ENCODE data around the gene HCN4. TPM values are rescaled to one million over a fixed set of nuclear protein-coding genes. Genes with fewer than 3 reads are reported as not detected.

The HCN4 gene
- total RNA-seq, 1 donor from 2014 or later = not detected

- intact Hi-C loops (cut with micrococcal nuclease) = no loop called here
Observed at GRCh38 chr15:73346735-73347312, 21.9 kb downstream of the HCN4 start.

DNA sequence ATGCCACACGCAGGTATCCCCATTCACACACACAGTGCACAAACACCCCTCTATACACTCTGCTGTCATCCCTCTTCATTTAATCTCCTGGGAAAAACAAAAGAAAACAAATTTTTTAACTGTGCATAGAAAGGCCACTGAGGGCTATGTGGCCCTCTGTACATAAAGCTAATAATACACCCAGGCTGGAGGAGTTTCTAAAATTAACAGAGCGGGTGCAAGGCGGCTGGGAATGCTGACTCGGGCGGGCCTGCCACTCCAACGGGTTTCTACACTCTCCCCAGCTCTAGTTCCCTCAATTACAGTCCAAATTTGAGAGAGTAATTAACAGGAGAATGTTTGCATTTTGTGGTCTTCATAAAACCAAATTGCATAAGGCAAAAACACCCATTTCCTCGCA is 23.1 kb downstream of the HCN4 start:
- intact Hi-C loops (cut with micrococcal nuclease) = no loop called here

DNA sequence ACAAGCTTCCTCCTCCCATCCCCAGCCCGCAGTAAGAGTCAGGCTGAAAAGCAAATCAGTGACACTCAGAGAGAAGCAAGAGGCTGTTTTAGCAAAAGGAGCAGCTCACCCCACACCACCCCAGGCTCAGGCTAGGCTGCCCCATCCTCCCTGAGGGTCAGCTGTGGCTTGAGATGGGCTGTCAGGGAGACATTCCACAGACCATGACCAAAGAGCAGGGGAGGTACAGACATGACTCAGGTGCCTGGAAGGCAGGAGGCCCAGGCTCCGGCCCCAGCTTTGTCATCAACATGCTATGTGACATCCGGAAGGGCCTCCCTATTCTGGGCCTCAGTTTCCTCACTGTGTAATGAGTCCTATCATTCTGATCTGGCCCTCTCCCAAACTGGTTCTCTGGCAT is 24.7 kb downstream of the HCN4 start:
- intact Hi-C loops (cut with micrococcal nuclease) = no loop called here

GRCh38 chr15:73341886-73342600 is 26.7 kb downstream of the HCN4 start:
- intact Hi-C loops (cut with micrococcal nuclease) = no loop called here

GRCh38 chr15:73340502-73341192 is 28.1 kb downstream of the HCN4 start:
- intact Hi-C loops (cut with micrococcal nuclease) = no loop called here

- intact Hi-C loops (cut with micrococcal nuclease) = no loop called here
Observed at GRCh38 chr15:73338606-73339374, 30.0 kb downstream of the HCN4 start.

DNA sequence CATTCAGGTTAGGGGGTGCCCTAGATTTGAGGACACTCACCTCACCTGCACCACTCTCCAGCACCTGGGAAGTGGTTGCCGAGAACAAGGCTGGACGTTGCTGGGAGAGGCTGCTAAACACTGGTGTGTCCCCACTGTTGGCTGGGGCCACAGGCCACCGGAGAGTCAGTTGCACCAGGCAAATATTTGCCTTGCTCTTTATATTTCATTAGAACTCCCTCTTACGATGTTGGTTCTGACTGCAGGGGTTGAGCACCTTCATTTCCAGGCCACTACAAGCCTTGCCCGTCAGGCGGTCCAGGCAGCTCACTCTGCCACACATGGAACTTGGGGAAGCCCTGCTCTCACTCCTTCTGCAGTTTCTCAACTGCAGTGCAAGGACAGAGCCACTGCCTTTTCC is 30.7 kb downstream of the HCN4 start:
- intact Hi-C loops (cut with micrococcal nuclease) = no loop called here

DNA sequence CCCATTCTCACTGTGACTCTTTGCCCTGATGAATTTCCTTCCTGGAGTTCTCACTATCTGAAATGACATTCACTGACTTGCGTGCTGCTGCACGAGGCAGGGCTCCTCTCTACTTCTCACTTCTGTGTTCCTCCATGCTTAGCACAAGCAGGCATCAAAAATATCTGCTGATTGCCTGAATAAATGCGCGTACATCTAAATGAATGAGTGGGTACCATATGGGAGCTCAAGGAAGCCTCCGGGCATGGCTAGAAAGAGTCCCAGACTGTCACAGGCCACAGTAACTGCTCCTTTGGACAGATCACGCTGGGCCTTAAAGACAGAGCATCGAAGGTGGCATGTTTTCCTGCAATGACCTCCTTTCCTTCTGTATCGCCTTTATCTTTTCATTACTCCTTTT is 31.6 kb downstream of the HCN4 start:
- intact Hi-C loops (cut with micrococcal nuclease) = no loop called here

DNA sequence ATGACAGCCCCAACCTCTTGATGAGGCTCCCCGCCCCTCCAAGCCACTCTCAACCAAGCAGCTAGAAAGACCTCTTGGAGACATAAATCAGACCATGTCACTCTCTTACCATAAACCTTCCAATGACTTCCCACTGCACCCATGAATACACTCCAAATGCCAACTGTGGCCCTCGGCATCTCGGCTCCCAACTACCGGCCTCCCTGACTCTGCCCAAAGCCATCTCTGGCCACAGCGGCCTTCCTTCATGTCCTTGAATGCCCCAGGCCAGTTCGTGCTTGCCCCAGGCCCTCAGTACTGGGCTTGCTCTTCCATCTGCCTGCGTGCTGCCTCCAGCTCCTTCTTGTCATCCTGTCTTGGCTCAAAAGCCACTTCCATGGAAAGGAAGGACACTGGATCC is 32.0 kb downstream of the HCN4 start:
- intact Hi-C loops (cut with micrococcal nuclease) = no loop called here

GRCh38 chr15:73335471-73335870 is 33.3 kb downstream of the HCN4 start:
- intact Hi-C loops (cut with micrococcal nuclease) = no loop called here

DNA sequence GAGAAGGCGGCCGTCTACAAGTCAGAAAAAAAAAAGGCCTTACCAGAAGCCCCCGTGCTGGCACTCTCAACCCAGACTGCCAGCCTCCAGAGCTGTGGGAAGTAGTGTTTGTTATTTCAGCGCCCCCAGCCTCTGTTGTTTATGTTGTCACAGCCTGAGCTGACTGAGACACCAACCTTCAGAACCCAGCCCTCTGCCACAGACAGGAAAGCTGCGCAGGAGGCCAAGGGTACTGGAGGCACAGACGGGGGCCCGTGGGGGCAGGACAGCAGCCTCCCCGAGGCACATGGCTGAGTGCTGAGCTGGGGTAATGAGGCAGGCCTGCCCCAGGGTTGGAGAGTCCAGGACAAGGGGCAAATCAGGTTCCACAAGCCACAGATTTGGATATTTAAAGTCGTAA is 33.7 kb downstream of the HCN4 start:
- intact Hi-C loops (cut with micrococcal nuclease) = no loop called here

DNA sequence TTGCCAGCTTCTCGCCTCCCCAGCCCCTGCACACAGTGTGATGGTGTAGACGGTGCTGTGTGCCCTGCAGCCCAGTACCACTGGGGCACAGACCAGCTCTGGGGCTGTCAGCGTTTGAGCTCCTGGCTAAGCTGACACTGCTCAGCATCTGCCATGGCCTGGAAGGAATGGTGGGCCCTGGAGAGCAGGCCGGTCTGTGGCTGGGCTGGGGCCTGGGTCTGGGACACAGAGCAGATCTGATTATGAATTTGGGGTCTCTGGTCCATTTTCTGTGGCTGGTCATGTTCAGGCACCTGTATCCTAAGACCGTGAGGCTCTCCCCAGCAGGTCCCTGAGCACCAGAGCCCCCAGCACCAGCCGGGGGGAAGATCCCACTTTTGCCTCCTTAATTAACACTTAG is 34.7 kb downstream of the HCN4 start:
- intact Hi-C loops (cut with micrococcal nuclease) = no loop called here

- intact Hi-C loops (cut with micrococcal nuclease) = no loop called here
Observed at GRCh38 chr15:73333001-73333400, 35.8 kb downstream of the HCN4 start.

DNA sequence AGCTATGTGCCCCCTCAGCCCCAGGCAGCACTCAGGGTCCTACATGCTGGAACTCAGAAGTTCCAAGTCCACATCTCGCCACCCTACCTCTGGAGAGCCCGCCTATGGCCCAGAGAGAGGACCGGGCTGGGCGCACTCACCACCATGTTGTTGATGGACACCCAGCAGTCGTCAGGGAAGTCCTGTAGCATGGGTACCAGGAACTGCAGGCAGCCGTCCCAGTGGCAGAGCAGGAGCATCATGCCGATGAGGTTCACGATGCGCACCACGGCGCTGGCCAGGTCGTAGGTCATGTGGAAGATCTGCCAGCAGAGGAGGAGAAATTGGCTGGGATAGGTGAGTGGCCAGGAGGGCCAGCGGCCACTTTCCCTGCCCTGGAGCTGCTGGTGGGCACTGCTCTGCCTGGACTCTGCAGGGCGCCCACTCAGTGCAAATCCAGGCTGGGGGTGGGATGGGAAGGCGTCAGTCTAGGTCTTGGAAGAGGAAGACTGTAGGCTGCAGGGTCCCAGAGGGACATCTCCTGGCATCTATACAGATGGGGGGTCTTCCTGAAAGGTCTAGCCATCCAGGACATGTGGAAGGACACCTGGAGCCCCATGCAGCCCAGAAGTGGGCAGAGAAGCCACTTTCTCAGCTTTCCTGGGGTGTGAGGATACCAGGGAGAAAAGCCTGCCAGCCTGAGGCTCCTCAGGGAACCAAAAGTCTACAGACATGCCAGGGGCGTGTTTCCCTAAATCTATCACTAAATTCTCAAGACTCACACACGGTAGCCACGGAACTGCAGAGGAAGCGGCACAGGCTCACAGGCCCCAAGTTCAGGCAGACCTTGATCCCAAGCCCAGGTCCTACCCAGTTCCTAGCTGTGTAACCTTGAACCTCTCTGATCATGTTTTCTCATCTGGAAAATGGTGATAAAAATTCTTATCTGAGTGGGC is 36.5 kb downstream of the HCN4 start:
- intact Hi-C loops (cut with micrococcal nuclease) = no loop called here

DNA sequence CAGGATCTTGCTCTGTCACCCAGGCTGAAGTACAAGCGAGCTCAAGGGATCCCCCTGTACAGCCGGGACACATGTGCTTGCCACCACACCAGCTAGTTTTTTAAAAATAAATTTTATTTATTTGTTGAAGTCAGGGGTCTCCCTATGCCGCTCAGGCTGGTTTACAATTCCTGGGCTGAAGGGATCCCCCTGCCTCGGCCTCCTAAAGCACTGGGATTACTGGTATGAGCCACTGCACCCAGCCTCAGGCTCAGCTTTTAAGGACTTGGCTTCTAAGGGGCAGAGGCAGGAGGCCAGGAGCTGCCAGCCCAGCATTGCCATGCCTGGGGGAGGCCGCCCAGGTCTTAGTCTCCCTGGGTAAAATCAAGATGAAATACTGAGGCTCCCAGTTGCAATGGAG is 37.3 kb downstream of the HCN4 start:
- intact Hi-C loops (cut with micrococcal nuclease) = no loop called here

DNA sequence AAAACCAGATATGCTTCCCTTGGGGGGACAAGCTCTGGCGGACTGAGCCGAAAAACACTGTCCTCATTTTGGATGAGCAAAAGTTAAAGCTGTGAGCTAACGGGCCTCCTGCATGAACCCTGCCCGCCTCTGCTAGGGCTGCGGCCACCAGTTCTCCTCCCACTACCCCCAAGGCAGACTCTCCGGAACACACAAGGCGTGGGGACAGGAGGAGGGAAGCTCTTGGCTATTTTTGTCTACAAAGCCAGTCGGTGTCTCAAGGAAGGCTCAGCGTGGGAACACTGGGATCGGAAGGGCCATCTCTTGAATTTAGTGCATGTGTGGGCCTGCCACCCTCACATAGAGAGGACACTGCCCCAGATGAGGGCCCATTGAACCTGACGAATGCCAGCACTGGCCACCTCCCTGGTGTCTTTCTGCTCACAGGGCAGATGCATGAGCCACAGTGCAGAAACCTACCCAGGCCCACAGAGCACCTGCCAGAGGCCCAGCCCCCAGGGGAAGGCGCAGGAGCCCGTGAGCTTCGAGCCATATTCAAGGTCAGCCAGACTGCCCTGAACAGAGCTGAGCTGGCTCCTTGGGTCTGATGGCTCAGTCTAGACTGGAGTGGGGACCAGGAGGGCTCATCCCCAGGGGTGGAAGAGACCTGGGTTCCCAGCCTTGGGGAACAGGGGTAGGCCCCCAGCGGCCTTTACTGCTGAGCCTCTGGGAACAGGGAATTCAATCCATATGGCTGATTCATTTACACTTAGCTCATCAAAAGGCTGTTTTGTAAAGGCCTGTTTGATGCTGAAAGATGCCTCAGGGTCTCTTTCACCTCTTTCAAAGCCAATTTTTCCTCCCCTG is 38.3 kb downstream of the HCN4 start:
- intact Hi-C loops (cut with micrococcal nuclease) = no loop called here

DNA sequence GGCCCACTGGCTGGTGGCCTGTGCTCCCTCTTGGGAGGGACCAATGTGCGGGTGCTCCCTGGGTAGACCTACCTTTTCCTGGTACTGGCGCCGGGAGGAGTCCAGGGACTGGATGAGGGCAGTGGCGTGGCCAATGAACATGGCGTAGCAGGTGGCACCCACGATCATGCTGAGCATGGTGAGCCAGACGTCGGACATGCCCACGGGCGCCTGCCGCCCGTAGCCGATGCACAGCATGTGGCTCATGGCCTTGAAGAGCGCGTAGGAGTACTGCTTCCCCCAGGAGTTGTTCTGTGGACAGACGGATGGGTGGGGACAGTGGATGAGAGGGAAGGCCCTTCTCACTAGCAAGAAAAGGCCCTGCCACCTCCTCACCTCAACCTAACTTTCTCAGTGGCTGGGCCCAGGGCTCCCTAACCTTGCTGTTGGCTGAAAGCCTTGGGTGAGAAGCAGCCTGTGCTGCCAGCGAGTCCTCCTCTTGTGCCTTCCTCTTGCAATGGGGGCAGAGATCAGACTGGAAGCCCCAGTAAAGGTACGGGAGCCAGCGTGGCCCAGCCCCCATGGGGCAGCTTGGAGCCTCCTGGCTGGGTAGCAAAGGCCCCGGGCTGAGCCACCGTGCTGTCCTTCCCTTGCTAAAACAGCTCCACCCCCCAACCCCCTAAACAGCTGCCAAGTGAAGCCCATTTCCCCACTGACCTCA is 39.1 kb downstream of the HCN4 start:
- intact Hi-C loops (cut with micrococcal nuclease) = no loop called here

- intact Hi-C loops (cut with micrococcal nuclease) = no loop called here
Observed at GRCh38 chr15:73328981-73329380, 39.8 kb downstream of the HCN4 start.

- intact Hi-C loops (cut with micrococcal nuclease) = no loop called here
Observed at GRCh38 chr15:73328149-73328820, 40.5 kb downstream of the HCN4 start.
